GM23338 (cell line): ENCODE results near the gene UBAC2. TPM values are rescaled to one million over a fixed set of nuclear protein-coding genes. Genes with fewer than 3 reads are reported as not detected.

Experiments
- ATAC-seq: fragments of 200-7000 bp; cut with Tn5 transposase; 3 replicates; pipeline ENCODE4 v1.9.1; 2020
- DNase-seq: peaks from one replicate; pipeline ENCODE4 v3.0.0-alpha.2; 2015; ENCODE audit warnings: low spot score
- H2AFZ ChIP-seq: fragments of 200-600 bp; sonication (generic); 2 replicates; pipeline ENCODE4 v1.8.0; 2016; ENCODE audit warnings: antibody characterized with exemption, mild to moderate bottlenecking, moderate library complexity
- H3F3A ChIP-seq: fragments of 200-600 bp; sonication (generic); replicated peaks from 2 replicates; pipeline ENCODE4 v1.8.0; 2017; ENCODE audit warnings: antibody characterized with exemption, mixed run types, low read depth
- H3K27ac ChIP-seq: fragments of 200-600 bp; sonication (generic); 2 replicates; pipeline ENCODE4 v1.6.1; 2016; ENCODE audit warnings: low read depth
- H3K27me3 ChIP-seq: fragments of 200-600 bp; sonication (generic); 2 replicates; pipeline ENCODE4 v1.8.0; 2016; ENCODE audit warnings: mild to moderate bottlenecking, mixed run types, moderate library complexity; ENCODE audit not compliant: insufficient read depth
- H3K36me3 ChIP-seq: fragments of 200-600 bp; sonication (generic); 2 replicates; pipeline ENCODE4 v1.8.0; 2016; ENCODE audit warnings: mild to moderate bottlenecking; ENCODE audit not compliant: insufficient read depth
- H3K4me1 ChIP-seq: fragments of 200-600 bp; sonication (generic); 2 replicates; pipeline ENCODE4 v1.8.0; 2016; ENCODE audit warnings: mild to moderate bottlenecking, moderate library complexity; ENCODE audit not compliant: insufficient read depth
- H3K4me2 ChIP-seq: fragments of 200-600 bp; sonication (generic); 2 replicates; pipeline ENCODE4 v1.7.1; 2017; ENCODE audit warnings: mixed run types
- H3K4me3 ChIP-seq: fragments of 200-600 bp; sonication (generic); 2 replicates; pipeline ENCODE4 v1.6.1; 2016; ENCODE audit warnings: mixed run types
- H3K79me2 ChIP-seq: fragments of 200-600 bp; sonication (generic); replicated peaks from 2 replicates; pipeline ENCODE4 v1.8.0; 2017; ENCODE audit warnings: mild to moderate bottlenecking; ENCODE audit not compliant: insufficient read depth
- H3K9me2 ChIP-seq: fragments of 200-600 bp; sonication (generic); 2 replicates; pipeline ENCODE4 v1.8.0; 2017; ENCODE audit not compliant: insufficient read depth
- H4K20me1 ChIP-seq: fragments of 200-600 bp; sonication (generic); replicated peaks from 2 replicates; pipeline ENCODE4 v1.8.0; 2017; ENCODE audit warnings: mild to moderate bottlenecking; ENCODE audit not compliant: insufficient read depth
- H3K27ac Mint-ChIP-seq: 2 replicates; pipeline ENCODE4 v1.8.0; 2020; ENCODE audit warnings: inconsistent platforms, mild to moderate bottlenecking, moderate library complexity, mixed read lengths
- H3K27me3 Mint-ChIP-seq: 3 replicates; pipeline ENCODE4 v1.8.0; 2022; ENCODE audit warnings: low read depth, mild to moderate bottlenecking, moderate library complexity, mixed read lengths, inconsistent platforms; ENCODE audit not compliant: insufficient read depth, poor library complexity
- H3K36me3 Mint-ChIP-seq: 3 replicates; pipeline ENCODE4 v1.8.0; 2021; ENCODE audit warnings: low read depth, mild to moderate bottlenecking, inconsistent platforms, moderate library complexity, mixed read lengths
- H3K4me1 Mint-ChIP-seq: 3 replicates; pipeline ENCODE4 v1.8.0; 2020; ENCODE audit warnings: mild to moderate bottlenecking, inconsistent platforms, mixed read lengths
- H3K4me3 Mint-ChIP-seq: 3 replicates; pipeline ENCODE4 v1.8.0; 2021; ENCODE audit warnings: moderate library complexity, mild to moderate bottlenecking, inconsistent platforms, mixed read lengths
- H3K9me3 Mint-ChIP-seq: 3 replicates; pipeline ENCODE4 v1.8.0; 2020; ENCODE audit warnings: moderate library complexity, mild to moderate bottlenecking, inconsistent platforms, mixed read lengths
- CREB1 ChIP-seq: fragments of 250-450 bp; sonication (Bioruptor Pico); IDR thresholded peaks from 2 replicates; pipeline ENCODE4 v1.5.0; 2020; ENCODE audit warnings: low read depth, mild to moderate bottlenecking, moderate library complexity
- CTCF ChIP-seq, 2 experiments: fragments of 200-600 bp in 1 of 2; sonication (generic) in 1 of 2; conservative IDR thresholded peaks; 2 replicates each; pipeline versions ENCODE4 v1.5.1 to v1.6.1; 2016 to 2017; ENCODE audit warnings: antibody characterized with exemption in 2 of 2, low read depth in 2 of 2, mild to moderate bottlenecking in 2 of 2, moderate library complexity in 1 of 2
- EZH2 ChIP-seq: fragments of 200-600 bp; sonication (generic); IDR thresholded peaks from one replicate; pipeline ENCODE4 v1.8.0; 2017; ENCODE audit warnings: antibody characterized with exemption, mild to moderate bottlenecking, low read depth; ENCODE audit not compliant: unreplicated experiment
- JUNB ChIP-seq: IDR thresholded peaks from one replicate; pipeline ENCODE4 v1.6.1; 2016; ENCODE audit warnings: antibody characterized with exemption; ENCODE audit not compliant: unreplicated experiment
- POLR2AphosphoS5 ChIP-seq: IDR thresholded peaks from 2 replicates; pipeline ENCODE4 v1.6.1; 2016; ENCODE audit warnings: antibody characterized with exemption, low read depth
- REST ChIP-seq: IDR thresholded peaks from one replicate; pipeline ENCODE4 v1.6.1; 2018; ENCODE audit warnings: antibody characterized with exemption; ENCODE audit not compliant: unreplicated experiment
- ZNF114 ChIP-seq: fragments of 250-450 bp; sonication (Bioruptor Pico); IDR thresholded peaks from 2 replicates; pipeline ENCODE4 v1.5.0; 2020; ENCODE audit warnings: mild to moderate bottlenecking, moderate library complexity
- ZNF331 ChIP-seq: fragments of 250-450 bp; sonication (Bioruptor Pico); IDR thresholded peaks from 2 replicates; pipeline ENCODE4 v1.5.0; 2020; ENCODE audit warnings: low read depth, mild to moderate bottlenecking, moderate library complexity
- polyA plus RNA-seq: library from polyadenylated mRNA; unstranded; fragments of >200 nt; fragmentation: Nextera tagmentation; extraction: Ambion mirVana; gene quantifications from 2 replicates; pipeline ENCODE4 v1.2.1, GENCODE V29; 2016
- total RNA-seq: library from RNA; depleted of rRNA; stranded (reverse); fragments of >200 nt; shearing (Covaris generic); gene quantifications from 2 replicates; pipeline ENCODE4 v1.2.3, GENCODE V29; 2014

UBAC2 gene
- total and polyA plus RNA-seq, 2 experiments from 2014 or later = 37.9 to 76.9 TPM

GRCh38 chr13:99261059-99261458 lies 60.4 kb downstream of the UBAC2 start:
- no peaks in the 10 kb centered on the region for H3K9me2 ChIP-seq
- H3K36me3 ChIP-seq = no peaks in the 10 kb centered on the region
- no peaks in the 10 kb centered on the region for H3K9me3 Mint-ChIP-seq
- DNase-seq = no peak
- no peak overlapping the region for H3K4me2 ChIP-seq
- 0 out of 2 replicates have a peak, but pooled peaks cover 6% of the 10 kb centered on the region for H3K79me2 ChIP-seq
- no peak overlapping the region for H3K4me3 ChIP-seq
- no peaks in the 10 kb centered on the region for H4K20me1 ChIP-seq
- no peaks in the 10 kb centered on the region for H3K36me3 Mint-ChIP-seq
- no peak overlapping the region for H3K27ac Mint-ChIP-seq
- H3K27ac ChIP-seq = no peak overlapping the region
- H3F3A ChIP-seq = peaks cover 7% of the 10 kb centered on the region; the same call in 1 of the 2 replicates
- H3K27me3 Mint-ChIP-seq = no peaks in the 10 kb centered on the region
- ATAC-seq = peak; percentile 50
- no peaks in the 10 kb centered on the region for H3K4me1 ChIP-seq
- H2AFZ ChIP-seq = no peak overlapping the region
- H3K4me1 Mint-ChIP-seq = peaks cover 18% of the 10 kb centered on the region
- no peak overlapping the region for H3K4me3 Mint-ChIP-seq
- TF ChIP-seq EZH2 = no peak
- no peaks in the 10 kb centered on the region for H3K27me3 ChIP-seq

- no peak overlapping the region for H3K4me3 Mint-ChIP-seq
- no peaks in the 10 kb centered on the region for H3K27me3 Mint-ChIP-seq
- no peak for TF ChIP-seq REST
Measured at GRCh38 chr13:99263126-99263785, 62.6 kb downstream of the UBAC2 start.

GRCh38 chr13:99264051-99264450 lies 63.4 kb downstream of the UBAC2 start:
- Mint-ChIP-seq H3K27ac (no peak overlapping the region), H3K27me3 (no peaks in the 10 kb centered on the region), H3K36me3 (no peaks in the 10 kb centered on the region), H3K9me3 (no peaks in the 10 kb centered on the region), H3K4me3 (no peak overlapping the region), H3K4me1 (peaks cover 17% of the 10 kb centered on the region)
- Histone ChIP-seq H3K36me3 (no peaks in the 10 kb centered on the region), H3K4me2 (no peak overlapping the region), H3K4me3 (no peak overlapping the region), H3K9me2 (no peaks in the 10 kb centered on the region), H3K27me3 (no peaks in the 10 kb centered on the region), H2AFZ (no peak overlapping the region), H3K4me1 (no peaks in the 10 kb centered on the region), H3F3A (peaks cover 7% of the 10 kb centered on the region; the same call in 1 of the 2 replicates), H4K20me1 (no peaks in the 10 kb centered on the region), H3K27ac (peak overlapping the region; percentile 56; the same call in 1 of the 2 replicates), H3K79me2 (0 out of 2 replicates have a peak, but pooled peaks cover under 1% of the 10 kb centered on the region)
- no peak for ATAC-seq
- no peak for DNase-seq
- TF ChIP-seq CREB1 (no peak), ZNF114 (no peak), POLR2AphosphoS5 (no peak), REST (no peak), CTCF (conservative IDR thresholded peaks at IDR 0.05; ENCODE audit: low read depth in 2 of 2) (no peak), ZNF331 (no peak), JUNB (no peak)

More at GRCh38 chr13:99263126-99263785, 62.6 kb downstream of the UBAC2 start:
- Mint-ChIP-seq H3K4me1 (peaks cover 17% of the 10 kb centered on the region), H3K27ac (no peak overlapping the region), H3K36me3 (no peaks in the 10 kb centered on the region), H3K9me3 (no peaks in the 10 kb centered on the region)
- peaks cover 7% of the 10 kb centered on the region; the same call in 1 of the 2 replicates for H3F3A ChIP-seq
- no peak overlapping the region for H3K4me3 ChIP-seq
- H3K4me2 ChIP-seq = no peak overlapping the region
- no peak overlapping the region for H3K27ac ChIP-seq
- H3K4me1 ChIP-seq = no peaks in the 10 kb centered on the region
- no peaks in the 10 kb centered on the region for H4K20me1 ChIP-seq
- 0 out of 2 replicates have a peak, but pooled peaks cover 6% of the 10 kb centered on the region for H3K79me2 ChIP-seq
- ATAC-seq (no peak), DNase-seq (no peak)
- no peak overlapping the region for H2AFZ ChIP-seq
- H3K9me2 ChIP-seq = no peaks in the 10 kb centered on the region
- H3K36me3 ChIP-seq = no peaks in the 10 kb centered on the region
- H3K27me3 ChIP-seq = no peaks in the 10 kb centered on the region
